ENCODE measurements around the gene SMURF1. TPM values are rescaled to one million over a fixed set of nuclear protein-coding genes. Genes with fewer than 3 reads are reported as not detected.

Gene SMURF1
- total RNA-seq, 1 experiment from 2014 or later, result 30.2 TPM

DNA sequence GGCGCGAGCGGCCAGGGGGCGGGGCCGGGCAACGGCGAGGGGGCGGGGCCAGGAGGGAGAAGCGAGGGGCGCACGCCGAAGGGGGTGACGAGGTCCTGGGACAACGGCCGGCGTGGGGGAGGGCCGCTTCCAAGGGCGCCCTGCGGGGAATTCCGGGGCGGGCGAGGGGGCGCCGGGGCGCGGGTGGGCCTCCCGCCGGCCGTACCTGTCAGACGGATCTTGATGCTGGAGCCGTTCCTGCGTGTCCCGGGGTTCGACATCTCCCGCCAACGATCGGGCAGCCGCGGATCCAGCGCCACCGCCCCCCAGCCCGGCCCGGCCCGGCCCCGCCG, 421 bp downstream of the SMURF1 start:
- no peaks in the 10 kb centered on the region for H3F3A ChIP-seq (ENCODE audit: low read length, unreplicated experiment)
- CTCF ChIA-PET, result interaction anchor here (0.7 kb wide), 1 partner anchor 168 kb away, joined by 5 read pairs; no protein-coding TSS in a partner anchor
- H3K27ac ChIP-seq (ENCODE audit: low read length), result peak overlapping the region; percentile 65
- no peaks in the 10 kb centered on the region for H3K9me2 ChIP-seq (replicated peaks; ENCODE audit: low read length)
- H3K79me2 ChIP-seq (ENCODE audit: low read length), result peaks cover 47% of the 10 kb centered on the region
- H3K4me2 ChIP-seq (ENCODE audit: low read length), result peak overlapping the region; percentile 69
- no peaks in the 10 kb centered on the region for H3K27me3 ChIP-seq (ENCODE audit: low read length)
- BruUV-seq (replicated peaks), result no TSS peak
- DNase-seq (no peak), ATAC-seq (peak; percentile 3)
- H4K20me1 ChIP-seq (ENCODE audit: low read length), result peaks cover 36% of the 10 kb centered on the region
- peaks cover 2% of the 10 kb centered on the region; the same call in 1 of the 2 replicates for H3K36me3 ChIP-seq (ENCODE audit: low read depth, low read length)
- POLR2A ChIA-PET (ENCODE audit: unreplicated experiment), result interaction anchor here (0.6 kb wide), 1 partner anchor 20 kb away, joined by 4 read pairs; no protein-coding TSS in a partner anchor
- H3K9ac ChIP-seq (ENCODE audit: low read length), result peak overlapping the region; percentile 88
- no peak overlapping the region for H2AFZ ChIP-seq (ENCODE audit: low read length)
- intact Hi-C loops (cut with micrococcal nuclease), result loop anchor here (2.0 to 5.0 kb wide), 5 partner anchors 41 to 184 kb away; partner anchors contain the start of gene ARPC1A
- H3K4me3 ChIP-seq (ENCODE audit: low read length), result peak overlapping the region; percentile 71
- peaks cover 51% of the 10 kb centered on the region for H3K4me1 ChIP-seq (ENCODE audit: insufficient read depth, low read length)
- H3K9me3 ChIP-seq (ENCODE audit: low read length), result no peaks in the 10 kb centered on the region
- no peak for TF ChIP-seq EZH2phosphoT487 (IDR thresholded peaks at IDR 0.05; ENCODE audit: borderline replicate concordance, low read length)

DNA sequence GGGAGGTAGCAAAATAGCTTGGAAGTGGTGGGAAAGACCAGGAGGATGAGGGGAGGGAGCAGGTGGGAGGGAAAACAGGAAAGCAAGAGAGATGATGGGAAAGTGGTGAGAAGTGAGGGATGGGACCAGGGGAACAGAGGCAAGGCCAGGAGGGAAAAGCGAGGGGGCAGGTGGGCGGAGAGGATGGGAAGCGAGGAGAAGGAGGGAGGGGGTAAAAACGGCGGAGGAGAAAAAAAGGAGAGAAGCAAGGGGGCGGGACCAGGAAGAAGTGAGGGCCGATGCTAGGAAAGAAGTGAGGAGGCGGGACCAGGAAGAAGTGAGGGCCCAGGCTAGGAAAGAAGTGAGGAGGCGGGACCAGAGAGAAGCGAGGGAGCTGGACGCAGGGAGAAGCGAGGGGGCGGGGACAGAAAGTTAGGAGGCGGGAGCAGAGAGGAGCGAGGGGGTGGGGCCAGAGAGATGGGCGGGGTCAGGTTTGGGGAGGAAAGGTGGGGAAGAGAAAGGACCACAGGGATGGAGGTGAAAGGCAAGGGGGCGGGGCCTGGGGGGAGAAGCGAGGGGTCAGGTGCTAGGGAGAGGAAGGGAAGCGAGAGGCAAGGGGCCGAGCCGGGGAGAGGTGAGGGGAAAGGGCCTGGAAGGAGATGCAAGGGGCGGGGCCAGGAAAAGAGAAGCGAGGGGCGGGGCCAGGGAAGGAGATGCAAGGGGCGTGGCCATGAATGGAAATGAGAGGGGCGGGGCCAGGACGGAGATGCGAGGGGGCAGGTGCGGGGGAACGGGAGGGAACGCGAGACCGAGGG, 984 bp downstream of the SMURF1 start:
- Histone ChIP-seq H3K4me2 (ENCODE audit: low read length) (peak overlapping the region; percentile 80), H2AFZ (ENCODE audit: low read length) (no peak overlapping the region), H3K36me3 (ENCODE audit: low read depth, low read length) (peaks cover 2% of the 10 kb centered on the region; the same call in 1 of the 2 replicates), H3K9ac (ENCODE audit: low read length) (no peak overlapping the region), H3K4me3 (ENCODE audit: low read length) (peak overlapping the region; percentile 71), H3K27ac (ENCODE audit: low read length) (peak overlapping the region; percentile 40; the same call in 1 of the 2 replicates), H4K20me1 (ENCODE audit: low read length) (peaks cover 42% of the 10 kb centered on the region), H3K4me1 (ENCODE audit: insufficient read depth, low read length) (peaks cover 51% of the 10 kb centered on the region), H3K9me2 (replicated peaks; ENCODE audit: low read length) (no peaks in the 10 kb centered on the region), H3K9me3 (ENCODE audit: low read length) (no peaks in the 10 kb centered on the region), H3F3A (ENCODE audit: low read length, unreplicated experiment) (no peaks in the 10 kb centered on the region), H3K79me2 (ENCODE audit: low read length) (peaks cover 52% of the 10 kb centered on the region), H3K27me3 (ENCODE audit: low read length) (no peaks in the 10 kb centered on the region)
- ChIA-PET POLR2A (ENCODE audit: unreplicated experiment) (interaction anchor here (0.6 kb wide), 2 partner anchors 19 to 98 kb away, joined by 3 to 4 read pairs; no protein-coding TSS in a partner anchor), CTCF (interaction anchor here (0.7 kb wide), 1 partner anchor 168 kb away, joined by 5 read pairs; no protein-coding TSS in a partner anchor)
- intact Hi-C loops (cut with micrococcal nuclease), result loop anchor here (2.0 to 5.0 kb wide), 5 partner anchors 40 to 184 kb away; partner anchors contain the start of gene ARPC1A
- TF ChIP-seq EZH2 (IDR thresholded peaks at IDR 0.05; ENCODE audit: low read length, unreplicated experiment) (no peak), EZH2phosphoT487 (IDR thresholded peaks at IDR 0.05; ENCODE audit: borderline replicate concordance, low read length) (no peak)
- TF ChIP-seq, protein P1, sequence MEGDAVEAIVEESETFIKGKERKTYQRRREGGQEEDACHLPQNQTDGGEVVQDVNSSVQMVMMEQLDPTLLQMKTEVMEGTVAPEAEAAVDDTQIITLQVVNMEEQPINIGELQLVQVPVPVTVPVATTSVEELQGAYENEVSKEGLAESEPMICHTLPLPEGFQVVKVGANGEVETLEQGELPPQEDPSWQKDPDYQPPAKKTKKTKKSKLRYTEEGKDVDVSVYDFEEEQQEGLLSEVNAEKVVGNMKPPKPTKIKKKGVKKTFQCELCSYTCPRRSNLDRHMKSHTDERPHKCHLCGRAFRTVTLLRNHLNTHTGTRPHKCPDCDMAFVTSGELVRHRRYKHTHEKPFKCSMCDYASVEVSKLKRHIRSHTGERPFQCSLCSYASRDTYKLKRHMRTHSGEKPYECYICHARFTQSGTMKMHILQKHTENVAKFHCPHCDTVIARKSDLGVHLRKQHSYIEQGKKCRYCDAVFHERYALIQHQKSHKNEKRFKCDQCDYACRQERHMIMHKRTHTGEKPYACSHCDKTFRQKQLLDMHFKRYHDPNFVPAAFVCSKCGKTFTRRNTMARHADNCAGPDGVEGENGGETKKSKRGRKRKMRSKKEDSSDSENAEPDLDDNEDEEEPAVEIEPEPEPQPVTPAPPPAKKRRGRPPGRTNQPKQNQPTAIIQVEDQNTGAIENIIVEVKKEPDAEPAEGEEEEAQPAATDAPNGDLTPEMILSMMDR (conservative IDR thresholded peaks at IDR 0.05; ENCODE audit: low read depth, low read length), result no peak
- DNase-seq (peak; percentile 91), ATAC-seq (peak; percentile 57)
- BruUV-seq (replicated peaks), result no TSS peak

GRCh38 chr7:99141841-99142726, 1.8 kb downstream of the SMURF1 start:
- Histone ChIP-seq H3K9ac (ENCODE audit: low read length) (0 out of 2 replicates have a peak overlapping the region, but pooled peaks have one; percentile 11), H3F3A (ENCODE audit: low read length, unreplicated experiment) (no peaks in the 10 kb centered on the region), H3K4me1 (ENCODE audit: insufficient read depth, low read length) (peaks cover 48% of the 10 kb centered on the region), H3K9me2 (replicated peaks; ENCODE audit: low read length) (no peaks in the 10 kb centered on the region), H3K27me3 (ENCODE audit: low read length) (no peaks in the 10 kb centered on the region), H2AFZ (ENCODE audit: low read length) (no peak overlapping the region), H3K9me3 (ENCODE audit: low read length) (no peaks in the 10 kb centered on the region), H3K79me2 (ENCODE audit: low read length) (peaks cover 61% of the 10 kb centered on the region), H3K4me3 (ENCODE audit: low read length) (peak overlapping the region; percentile 71), H3K36me3 (ENCODE audit: low read depth, low read length) (peaks cover 2% of the 10 kb centered on the region; the same call in 1 of the 2 replicates), H3K4me2 (ENCODE audit: low read length) (peak overlapping the region; percentile 80), H4K20me1 (ENCODE audit: low read length) (peaks cover 50% of the 10 kb centered on the region), H3K27ac (ENCODE audit: low read length) (peak overlapping the region; percentile 40; the same call in 1 of the 2 replicates)
- POLR2A ChIA-PET (ENCODE audit: unreplicated experiment), result interaction anchor here (0.6 kb wide), 3 partner anchors 12 to 97 kb away, joined by 3 to 6 read pairs (median 3); no protein-coding TSS in a partner anchor
- peak; percentile 14 for ATAC-seq
- intact Hi-C loops (cut with micrococcal nuclease), result loop anchor here (2.0 to 5.0 kb wide), 5 partner anchors 39 to 185 kb away; partner anchors contain the start of gene ARPC1A
- TF ChIP-seq, protein P1 (conservative IDR thresholded peaks at IDR 0.05; ENCODE audit: low read depth, low read length), result no peak
- TF ChIP-seq EZH2 (IDR thresholded peaks at IDR 0.05; ENCODE audit: low read length, unreplicated experiment), result no peak
- no peak for TF ChIP-seq EZH2phosphoT487 (IDR thresholded peaks at IDR 0.05; ENCODE audit: borderline replicate concordance, low read length)
- CTCF ChIA-PET, result interaction anchor here (0.7 kb wide), 2 partner anchors 18 to 1327 kb away, joined by 4 to 6 read pairs; no protein-coding TSS in a partner anchor
- TSS peak; percentile 21 for BruUV-seq (replicated peaks)
- DNase-seq, result peak; percentile 47

All from PC-3 (cell line).